Gastroesophageal sphincter (tissue), 4 donors: Measurements from ENCODE around the gene ERC1. TPM values are rescaled to one million over a fixed set of nuclear protein-coding genes. Genes with fewer than 3 reads are reported as not detected.
"Not testable (repeated sequence)": the region's sequence is repeated elsewhere in the genome, so short reads cannot be mapped to it uniquely, and the experiment has no call there.

ENCODE experiments used
- ATAC-seq: fragments of 150-250 bp; one replicate; pipeline ENCODE4 v1.9.1; 2016; ENCODE audit warnings: mild to moderate bottlenecking, moderate library complexity
- H3K27ac ChIP-seq, 4 donors: fragments of 200-600 bp; sonication (generic) in 3 of 4; 1 replicate in 3 of 4; 2 replicates in 1 of 4; pipeline ENCODE4 v1.5.1; 2016 to 2019
- H3K27me3 ChIP-seq: fragments of 200-600 bp; sonication (generic); one replicate; pipeline ENCODE4 v1.5.1; 2019
- H3K36me3 ChIP-seq, 2 donors: fragments of 200-600 bp; sonication (generic); one replicate each; pipeline ENCODE4 v1.5.1; 2019; ENCODE audit warnings: control low read depth in 1 of 2
- H3K4me1 ChIP-seq, 3 donors: fragments of 200-600 bp; sonication (generic); 1 replicate in 2 of 3; 2 replicates in 1 of 3; pipeline ENCODE4 v1.5.1; 2016 to 2019; ENCODE audit warnings: control low read depth in 2 of 3
- H3K4me3 ChIP-seq, 2 donors: fragments of 200-600 bp; sonication (generic); one replicate each; pipeline ENCODE4 v1.5.1; 2019; ENCODE audit warnings: mild to moderate bottlenecking in 1 of 2, moderate library complexity in 1 of 2
- H3K9me3 ChIP-seq, 3 donors: fragments of 200-600 bp; sonication (generic); one replicate each; pipeline ENCODE4 v1.5.1; 2017 to 2019; ENCODE audit warnings: control low read depth in 2 of 3
- EP300 ChIP-seq: sonication (generic); formaldehyde crosslinking; IDR thresholded peaks from one replicate; pipeline ENCODE4 v1.6.1; 2017; ENCODE audit warnings: antibody characterized with exemption, mild to moderate bottlenecking
- POLR2A ChIP-seq, 2 donors: fragments of 450-650 bp; IDR thresholded peaks; one replicate each; pipeline ENCODE4 v1.6.1; 2017; ENCODE audit warnings: antibody characterized with exemption in 2 of 2, mild to moderate bottlenecking in 2 of 2, moderate library complexity in 1 of 2
- POLR2AphosphoS5 ChIP-seq: sonication (generic); formaldehyde crosslinking; IDR thresholded peaks from one replicate; pipeline ENCODE4 v1.6.1; 2017; ENCODE audit warnings: antibody characterized with exemption
- WGBS, 2 donors: methylation state at CpG; one replicate each; pipeline ENCODE4 v1.1.5; 2018; ENCODE audit warnings: low coverage in 1 of 2; 5-methylcytosine and 5-hydroxymethylcytosine counted together
- total RNA-seq, 4 donors: library from RNA; depleted of rRNA; stranded (reverse); fragments of >200 nt; gene quantifications; one replicate each; pipeline ENCODE4 v1.1.0, GENCODE V29; 2016
- TF ChIP-seq, protein P1 (sequence below), 4 experiments: fragments of 200-600 bp in 2 of 4; fragments of 450-650 bp in 2 of 4; sonication (generic) in 1 of 4; IDR thresholded peaks; one replicate each; pipeline ENCODE4 v1.5.1; 2017 to 2019; ENCODE audit warnings: antibody characterized with exemption in 4 of 4, mild to moderate bottlenecking in 2 of 4, moderate library complexity in 2 of 4

ERC1 gene
- total RNA-seq, 4 donors from 2014 or later = 38.3 to 80.2 (median 58.4) TPM

DNA sequence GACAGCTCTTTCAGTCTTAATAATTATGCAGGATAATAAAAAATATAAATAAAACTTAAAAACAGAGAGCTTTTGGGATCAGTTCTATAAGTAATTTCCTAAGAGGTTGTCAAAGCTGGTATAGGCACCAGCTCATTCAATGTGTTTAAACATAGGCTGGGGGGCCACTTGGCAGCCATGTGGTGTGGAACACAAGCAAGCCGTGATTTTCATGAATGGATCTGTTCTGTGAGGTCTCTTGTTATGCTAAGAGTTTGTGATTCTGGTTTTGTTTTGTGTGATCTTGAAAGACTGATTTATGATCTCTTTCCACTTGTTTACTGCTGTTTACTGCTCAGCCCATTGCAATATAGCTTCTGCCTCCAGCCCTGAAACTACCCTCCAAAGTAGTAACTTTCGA, 362.4 kb downstream of the ERC1 start:
- Histone ChIP-seq H3K4me1 (peaks cover 0 to 22% (median 0%) of the 10 kb centered on the region in 3 donors), H3K27ac (no peak overlapping the region), H3K4me3 (no peak overlapping the region), H3K36me3 (no peaks in the 10 kb centered on the region), H3K27me3 (no peaks in the 10 kb centered on the region), H3K9me3 (no peaks in the 10 kb centered on the region)
- WGBS, 2 donors = 94 to 100% methylated on average over 2 of the region's 2 CpGs
- TF ChIP-seq, protein P1, sequence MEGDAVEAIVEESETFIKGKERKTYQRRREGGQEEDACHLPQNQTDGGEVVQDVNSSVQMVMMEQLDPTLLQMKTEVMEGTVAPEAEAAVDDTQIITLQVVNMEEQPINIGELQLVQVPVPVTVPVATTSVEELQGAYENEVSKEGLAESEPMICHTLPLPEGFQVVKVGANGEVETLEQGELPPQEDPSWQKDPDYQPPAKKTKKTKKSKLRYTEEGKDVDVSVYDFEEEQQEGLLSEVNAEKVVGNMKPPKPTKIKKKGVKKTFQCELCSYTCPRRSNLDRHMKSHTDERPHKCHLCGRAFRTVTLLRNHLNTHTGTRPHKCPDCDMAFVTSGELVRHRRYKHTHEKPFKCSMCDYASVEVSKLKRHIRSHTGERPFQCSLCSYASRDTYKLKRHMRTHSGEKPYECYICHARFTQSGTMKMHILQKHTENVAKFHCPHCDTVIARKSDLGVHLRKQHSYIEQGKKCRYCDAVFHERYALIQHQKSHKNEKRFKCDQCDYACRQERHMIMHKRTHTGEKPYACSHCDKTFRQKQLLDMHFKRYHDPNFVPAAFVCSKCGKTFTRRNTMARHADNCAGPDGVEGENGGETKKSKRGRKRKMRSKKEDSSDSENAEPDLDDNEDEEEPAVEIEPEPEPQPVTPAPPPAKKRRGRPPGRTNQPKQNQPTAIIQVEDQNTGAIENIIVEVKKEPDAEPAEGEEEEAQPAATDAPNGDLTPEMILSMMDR (IDR thresholded peaks at IDR 0.05) = no peak
- TF ChIP-seq EP300 (no peak), POLR2AphosphoS5 (no peak), POLR2A (IDR thresholded peaks at IDR 0.05) (no peak)
- ATAC-seq = no peak

DNA sequence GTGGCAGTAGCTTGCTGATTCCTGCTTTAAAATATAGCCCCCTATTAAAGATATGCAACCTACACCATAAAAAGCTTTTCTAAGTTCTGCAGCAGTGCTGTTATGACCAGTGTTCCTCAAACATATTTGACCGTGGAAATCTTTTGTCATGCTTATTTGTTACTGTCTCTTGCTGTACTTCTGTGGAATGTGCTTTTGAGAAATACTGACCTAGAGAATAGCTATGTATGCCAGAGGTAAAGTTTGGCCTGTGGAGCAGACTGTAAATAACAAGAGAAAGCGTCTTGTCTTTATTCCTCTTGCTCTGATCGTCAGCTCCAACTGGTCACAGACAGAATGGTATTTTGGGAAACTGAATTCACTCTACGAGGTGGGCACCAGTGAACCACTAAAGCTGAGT, 364.4 kb downstream of the ERC1 start:
- peaks cover 0 to 11% (median 0%) of the 10 kb centered on the region in 3 donors for H3K4me1 ChIP-seq
- ATAC-seq = no peak
- 62 to 68% methylated on average over 4 of the region's 4 CpGs for WGBS, 2 donors
- H3K9me3 ChIP-seq = no peaks in the 10 kb centered on the region
- no peak overlapping the region for H3K27ac ChIP-seq
- H3K4me3 ChIP-seq = no peak overlapping the region
- no peaks in the 10 kb centered on the region for H3K36me3 ChIP-seq
- H3K27me3 ChIP-seq = no peaks in the 10 kb centered on the region
- TF ChIP-seq POLR2A (IDR thresholded peaks at IDR 0.05) = no peak
- TF ChIP-seq, protein P1 (IDR thresholded peaks at IDR 0.05) = no peak
- TF ChIP-seq EP300 = no peak
- TF ChIP-seq POLR2AphosphoS5 = no peak

DNA sequence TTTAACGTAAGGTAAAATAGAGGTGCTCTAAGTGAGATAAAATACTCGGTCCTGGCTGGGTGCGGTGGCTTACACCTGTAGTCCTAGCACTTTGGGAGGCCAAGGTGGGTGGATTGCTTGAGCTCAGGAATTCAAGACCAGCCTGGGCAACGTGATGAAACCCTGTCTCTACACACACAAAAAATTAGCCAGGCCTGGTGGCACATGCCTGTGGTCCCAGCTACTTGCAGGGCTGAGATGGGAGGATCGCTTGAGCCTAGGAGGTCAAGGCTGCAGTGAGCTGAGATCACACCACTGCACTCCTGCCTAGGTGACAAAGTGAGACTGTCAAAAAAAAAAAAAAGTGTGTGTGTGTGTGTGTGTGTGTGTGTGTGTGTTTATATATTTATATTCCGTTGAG, 364.8 kb downstream of the ERC1 start:
- 83 to 89% methylated on average over 3 to 4 of the region's 6 CpGs for WGBS, 2 donors
- H3K4me1 ChIP-seq, H3K9me3 ChIP-seq, ATAC-seq, H3K27me3 ChIP-seq, H3K4me3 ChIP-seq, H3K27ac ChIP-seq, H3K36me3 ChIP-seq: not testable (repeated sequence)

DNA sequence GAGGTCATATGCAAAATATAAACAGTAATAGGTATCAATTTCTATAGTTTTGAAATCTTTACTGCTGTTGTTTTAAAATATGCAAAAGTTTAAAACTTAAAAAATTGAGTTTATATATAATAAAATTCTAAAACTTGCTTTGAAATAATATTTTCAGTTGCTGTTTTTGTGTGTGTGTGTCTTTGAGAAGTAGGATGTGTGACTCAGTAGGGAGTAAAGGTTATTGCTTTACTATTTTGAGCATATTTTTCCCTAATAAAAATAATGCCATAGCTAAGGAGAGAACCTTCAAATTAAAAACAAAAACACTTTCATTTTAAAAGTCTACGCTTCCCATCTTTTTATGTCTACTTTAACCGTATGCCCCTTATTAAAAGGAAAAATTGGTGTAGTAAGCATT, 365.3 kb downstream of the ERC1 start:
- H3K27me3 ChIP-seq = no peaks in the 10 kb centered on the region
- H3K4me1 ChIP-seq = peaks cover 0 to 6% (median 0%) of the 10 kb centered on the region in 3 donors
- H3K9me3 ChIP-seq = no peaks in the 10 kb centered on the region
- H3K36me3 ChIP-seq = no peaks in the 10 kb centered on the region
- TF ChIP-seq, protein P1 (IDR thresholded peaks at IDR 0.05) = no peak
- TF ChIP-seq EP300 (no peak), POLR2AphosphoS5 (no peak), POLR2A (IDR thresholded peaks at IDR 0.05) (no peak)
- no peak for ATAC-seq
- no peak overlapping the region for H3K4me3 ChIP-seq
- 81 to 85% methylated on average over 2 of the region's 2 CpGs for WGBS, 2 donors
- no peak overlapping the region for H3K27ac ChIP-seq

DNA sequence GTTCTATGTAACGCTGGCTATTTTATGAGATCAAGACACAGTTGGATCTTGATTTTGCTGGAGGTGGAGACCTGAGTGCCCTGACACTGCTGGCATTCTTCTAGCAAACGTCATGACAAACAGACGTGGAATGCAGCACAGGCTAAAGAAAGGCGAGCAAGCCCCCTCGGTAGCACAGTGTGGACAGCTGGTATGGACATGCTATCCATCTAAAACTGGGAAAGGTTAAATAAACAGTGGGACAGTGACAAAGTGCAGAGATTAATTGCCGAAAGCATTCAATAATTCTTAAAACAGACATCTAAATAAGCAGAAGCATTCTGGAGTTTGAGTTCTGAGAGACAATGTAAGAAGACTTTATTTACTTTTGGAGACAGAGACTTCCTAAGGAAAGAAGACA, 366.1 kb downstream of the ERC1 start:
- ATAC-seq = no peak
- no peak overlapping the region for H3K4me3 ChIP-seq
- no peaks in the 10 kb centered on the region for H3K9me3 ChIP-seq
- H3K27me3 ChIP-seq = no peaks in the 10 kb centered on the region
- H3K4me1 ChIP-seq = peaks cover 0 to 6% (median 0%) of the 10 kb centered on the region in 3 donors
- no peak overlapping the region for H3K27ac ChIP-seq
- TF ChIP-seq POLR2AphosphoS5 = no peak
- TF ChIP-seq, protein P1 (IDR thresholded peaks at IDR 0.05) = no peak
- TF ChIP-seq EP300 = no peak
- TF ChIP-seq POLR2A (IDR thresholded peaks at IDR 0.05) = no peak
- 33 to 45% methylated on average over 4 to 6 of the region's 6 CpGs for WGBS, 2 donors
- no peaks in the 10 kb centered on the region for H3K36me3 ChIP-seq
